Forelimb muscle (tissue), 1 donor: ENCODE data around the gene DNAJC13. TPM values are rescaled to one million over a fixed set of nuclear protein-coding genes. Genes with fewer than 3 reads are reported as not detected.

Source experiments
- polyA plus RNA-seq: library from polyadenylated mRNA; unstranded; fragments of 120-200 nt; gene quantifications from one replicate; pipeline ENCODE4 v1.2.1, GENCODE V29; 2013; ENCODE audit not compliant: insufficient read length

DNAJC13 gene
- polyA plus RNA-seq, 1 donor = 33.2 TPM

Other genes with a start within 250 kb of the DNAJC13 start
- 0.65 TPM for gene ACP3, start 100.1 kb upstream of the DNAJC13 start, polyA plus RNA-seq
- 1.6 TPM for gene ACKR4, start 179.8 kb downstream of the DNAJC13 start, polyA plus RNA-seq
- gene ACAD11, start 242.3 kb downstream of the DNAJC13 start, polyA plus RNA-seq = 11.3 TPM
- gene UBA5, start 242.8 kb downstream of the DNAJC13 start, polyA plus RNA-seq = 32.4 TPM